ENCODE data around the gene TMEM120B.

Gene TMEM120B

DNA sequence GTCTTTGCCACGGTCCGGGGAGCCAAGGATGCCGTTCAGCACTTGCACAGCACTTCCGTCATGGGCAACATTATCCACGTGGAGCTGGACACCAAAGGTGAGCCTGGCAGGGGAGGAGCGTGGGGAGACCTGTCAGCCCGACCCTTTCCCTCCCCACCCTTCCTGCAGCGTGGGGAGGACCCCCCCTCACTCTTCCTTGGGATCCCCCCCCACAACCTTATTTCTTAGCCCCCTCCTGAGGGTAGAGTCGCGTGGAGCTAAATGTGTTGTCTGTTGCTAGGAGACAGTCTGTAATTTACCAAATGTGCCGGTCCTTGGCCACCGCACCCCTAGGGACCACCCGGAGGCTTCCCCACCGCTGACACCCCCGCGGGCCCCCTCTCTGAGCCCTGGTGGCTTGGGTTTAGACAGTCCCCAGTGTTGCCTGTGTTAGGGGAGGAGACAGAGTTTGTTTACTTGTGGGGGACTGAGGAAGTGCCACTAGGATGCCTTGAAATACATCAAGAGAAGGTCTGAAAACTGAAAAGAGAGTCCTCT lies 93.5 kb downstream of the TMEM120B start:
- DNase-seq = no peak

- no peak for DNase-seq
Measured at GRCh38 chr12:121806546-121807423, 94.2 kb downstream of the TMEM120B start.

- DNase-seq = no peak
Measured at GRCh38 chr12:121807642-121808347, 95.2 kb downstream of the TMEM120B start.

DNA sequence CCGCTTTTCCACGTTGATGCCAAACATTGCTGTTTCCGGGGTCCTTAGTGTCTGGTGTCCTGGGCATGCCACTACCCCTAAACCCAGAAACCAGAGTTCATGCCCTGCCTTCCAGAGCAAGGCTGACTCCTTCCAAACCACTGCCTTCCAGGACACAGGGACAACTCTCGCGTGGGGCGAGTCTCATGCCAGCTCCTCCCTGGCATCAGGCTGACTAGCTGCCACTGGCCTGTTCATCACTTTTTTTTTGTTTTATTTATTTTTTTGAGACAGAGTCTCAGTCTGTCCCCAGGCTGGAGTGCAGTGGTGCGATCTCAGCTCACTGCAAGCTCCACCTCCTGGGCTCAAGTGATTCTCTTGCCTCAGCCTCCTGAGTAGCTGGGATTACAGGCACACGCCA lies 96.1 kb downstream of the TMEM120B start:
- no peak for DNase-seq

GRCh38 chr12:121809712-121810116 lies 97.2 kb downstream of the TMEM120B start:
- no peak for DNase-seq

GRCh38 chr12:121810234-121810817 lies 97.8 kb downstream of the TMEM120B start:
- no peak for DNase-seq

DNA sequence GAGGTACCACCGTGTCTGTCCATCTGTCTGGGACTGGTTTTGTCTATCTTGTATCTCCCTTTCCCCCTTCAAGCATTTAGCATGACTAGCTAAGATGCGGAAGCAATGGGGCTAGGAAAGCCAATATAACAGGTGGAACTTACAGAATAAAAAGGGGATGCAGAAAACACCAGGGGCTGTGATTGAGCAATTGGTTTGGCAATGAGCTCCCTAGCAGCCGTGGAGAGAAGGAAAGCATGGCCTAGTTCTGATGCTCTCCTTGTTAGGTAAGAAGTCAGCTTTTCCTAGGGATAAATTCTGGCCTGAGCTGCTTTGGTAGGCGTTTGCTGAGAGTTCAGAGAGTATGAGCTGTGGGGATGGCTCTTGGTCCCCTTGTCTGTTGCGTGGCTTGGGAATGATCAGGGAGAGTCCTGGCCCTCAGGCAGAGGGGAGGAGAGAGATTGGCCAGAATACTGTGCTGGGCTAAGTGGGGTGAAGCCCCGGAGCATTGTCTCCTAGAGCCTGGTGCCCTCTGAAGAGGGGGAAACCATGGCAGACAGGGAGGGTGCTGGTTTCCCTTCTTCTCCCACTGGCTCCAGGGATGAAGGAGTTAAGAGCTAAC lies 98.4 kb downstream of the TMEM120B start:
- peak; percentile 9 for DNase-seq

DNA sequence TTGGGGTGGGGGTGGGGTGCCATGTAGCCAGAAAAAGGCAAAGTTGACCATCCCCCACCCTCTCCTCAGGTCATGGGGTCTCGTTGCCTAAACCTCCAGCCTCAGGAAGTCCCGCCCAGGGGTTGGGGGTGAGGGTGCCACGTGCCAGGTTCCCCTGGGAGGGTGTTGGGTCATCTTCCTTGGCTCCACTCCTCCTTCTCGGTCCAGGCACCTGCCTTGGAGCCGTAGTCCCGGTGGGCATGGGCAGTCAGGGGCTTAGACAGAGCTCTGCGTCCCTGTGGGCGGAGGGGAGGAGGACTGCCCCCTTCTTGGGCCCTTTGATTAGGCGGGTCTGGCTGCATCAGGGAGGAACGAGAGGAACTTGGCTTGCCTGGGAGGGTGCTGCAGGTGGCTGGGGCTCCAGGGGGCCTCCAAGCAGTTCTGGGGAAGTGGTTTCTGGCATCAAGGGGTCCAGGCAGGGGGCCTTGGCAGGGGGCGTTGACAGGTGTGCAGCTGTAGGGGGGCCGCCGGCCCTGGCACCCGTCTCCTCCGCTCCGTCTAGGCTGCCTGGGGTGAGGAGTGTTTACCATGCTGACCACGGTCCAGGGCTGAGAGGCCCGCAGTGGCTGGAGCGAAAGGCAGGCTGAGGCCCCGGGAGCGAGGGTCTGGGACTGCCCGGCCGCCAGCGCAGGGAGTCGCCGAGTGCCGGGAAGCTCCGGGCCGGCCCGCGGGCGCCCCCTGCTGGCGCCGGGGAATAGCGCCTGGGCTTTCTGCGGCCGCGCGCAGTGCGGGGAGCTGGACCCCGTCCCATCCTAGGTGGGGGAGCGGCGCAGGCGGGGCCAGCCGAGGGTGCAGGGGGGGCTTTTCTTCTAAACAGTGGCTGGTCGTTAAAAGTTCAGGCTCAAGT lies 99.1 kb downstream of the TMEM120B start:
- peak; percentile 48 for DNase-seq

GRCh38 chr12:121812320-121812871 lies 99.8 kb downstream of the TMEM120B start:
- peak; percentile 36 for DNase-seq

DNA sequence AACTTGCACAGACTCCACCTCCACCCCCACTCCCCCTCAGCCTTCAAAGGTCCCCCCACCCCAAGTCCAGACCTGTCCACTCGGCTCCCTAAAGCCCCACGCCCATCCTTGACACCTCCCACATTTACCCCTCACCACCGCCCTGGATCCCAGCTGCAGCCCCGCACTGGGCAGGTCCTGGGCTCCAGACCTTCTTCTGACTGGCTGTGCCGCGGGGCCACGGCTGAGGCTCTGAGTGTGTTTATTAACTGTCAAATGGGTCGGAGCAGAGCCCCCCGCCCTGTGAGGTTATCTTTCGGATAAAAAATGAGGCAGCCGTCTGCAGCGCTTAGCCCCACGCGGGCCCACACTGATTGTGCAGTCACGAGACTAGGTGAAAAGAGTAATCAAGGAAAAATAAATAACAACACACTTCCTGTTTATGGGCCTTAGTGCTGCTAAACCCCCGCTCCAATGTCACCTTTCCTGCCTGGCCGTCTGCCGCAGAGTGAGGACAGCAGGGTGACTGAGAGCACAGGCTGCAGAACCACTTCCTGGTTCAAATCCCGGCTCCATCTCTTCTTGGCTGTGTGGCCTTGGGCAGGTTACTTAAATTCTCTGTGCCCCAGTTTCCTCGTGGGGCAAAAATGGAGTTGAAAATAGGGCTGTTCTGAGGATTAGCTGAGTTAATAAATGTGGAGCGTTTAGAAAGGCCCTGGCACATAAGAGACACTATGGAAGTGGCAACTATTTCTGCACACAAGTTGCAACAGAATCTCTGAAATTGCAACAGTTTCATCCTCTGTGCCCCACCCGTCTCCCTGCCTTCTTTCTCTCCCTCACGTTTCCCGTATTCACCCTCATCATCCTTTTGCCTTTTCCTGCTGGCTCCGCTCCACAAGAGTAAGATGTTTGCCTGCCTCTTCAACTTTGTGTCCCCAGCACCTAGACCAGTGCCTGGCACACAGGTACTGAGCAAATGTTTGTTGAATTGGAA lies 100.7 kb downstream of the TMEM120B start:
- peak; percentile 71 for DNase-seq

DNA sequence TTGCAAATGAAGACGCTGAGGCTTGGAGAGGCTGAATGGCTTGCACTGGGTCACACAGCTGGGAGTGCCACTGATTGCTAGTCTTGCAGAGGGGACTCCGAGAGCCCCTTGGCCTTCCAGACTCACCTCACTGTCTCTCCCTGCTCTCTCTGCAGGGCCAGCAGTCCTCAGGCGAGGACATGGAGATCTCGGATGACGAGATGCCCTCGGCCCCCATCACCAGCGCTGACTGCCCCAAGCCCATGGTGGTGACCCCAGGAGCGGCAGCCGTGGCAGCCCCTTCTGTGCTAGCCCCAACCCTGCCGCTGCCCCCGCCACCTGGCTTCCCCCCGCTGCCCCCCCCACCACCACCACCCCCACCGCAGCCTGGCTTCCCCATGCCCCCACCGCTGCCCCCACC lies 101.4 kb downstream of the TMEM120B start:
- no peak for DNase-seq

GRCh38 chr12:121814429-121815119 lies 102.0 kb downstream of the TMEM120B start:
- DNase-seq = no peak

DNA sequence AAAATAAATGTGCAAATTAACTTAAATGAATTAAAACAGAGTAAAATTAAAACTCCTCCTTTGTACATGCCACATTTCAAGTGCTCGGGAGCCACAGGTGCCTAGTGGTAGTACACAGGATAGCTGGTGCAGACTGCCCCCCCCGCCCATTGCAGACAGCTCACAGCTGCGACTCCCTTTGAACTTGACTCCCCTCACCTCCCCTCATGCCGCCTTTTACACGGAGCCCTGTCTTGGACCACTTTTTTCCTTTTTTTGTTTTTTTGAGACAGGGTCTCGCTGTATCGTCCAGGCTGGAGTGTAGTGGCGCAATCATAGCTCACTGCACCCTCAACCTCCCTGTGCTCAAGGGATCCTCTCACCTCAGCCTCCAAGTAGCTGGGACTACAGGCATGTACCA lies 102.7 kb downstream of the TMEM120B start:
- no peak for DNase-seq

GRCh38 chr12:121816925-121817647 lies 104.5 kb downstream of the TMEM120B start:
- no peak for DNase-seq

DNA sequence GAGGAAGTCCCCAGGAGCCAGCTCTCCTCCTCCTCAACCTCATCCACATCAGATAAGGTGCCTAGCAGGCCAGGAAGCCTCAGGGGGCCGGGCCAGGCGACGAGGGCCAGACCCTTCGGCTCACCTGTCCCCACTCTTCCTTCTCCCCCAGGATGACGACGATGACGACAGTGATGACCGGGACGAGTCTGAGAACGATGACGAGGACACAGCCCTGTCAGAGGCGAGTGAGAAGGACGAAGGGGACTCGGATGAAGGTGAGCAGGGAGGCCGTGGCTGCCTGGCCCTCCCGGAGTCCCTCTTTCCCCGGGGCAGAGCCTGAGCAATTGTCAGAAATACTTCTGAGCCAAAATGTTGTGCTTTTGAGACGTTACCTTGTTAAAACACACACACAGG lies 105.1 kb downstream of the TMEM120B start:
- DNase-seq = no peak

DNA sequence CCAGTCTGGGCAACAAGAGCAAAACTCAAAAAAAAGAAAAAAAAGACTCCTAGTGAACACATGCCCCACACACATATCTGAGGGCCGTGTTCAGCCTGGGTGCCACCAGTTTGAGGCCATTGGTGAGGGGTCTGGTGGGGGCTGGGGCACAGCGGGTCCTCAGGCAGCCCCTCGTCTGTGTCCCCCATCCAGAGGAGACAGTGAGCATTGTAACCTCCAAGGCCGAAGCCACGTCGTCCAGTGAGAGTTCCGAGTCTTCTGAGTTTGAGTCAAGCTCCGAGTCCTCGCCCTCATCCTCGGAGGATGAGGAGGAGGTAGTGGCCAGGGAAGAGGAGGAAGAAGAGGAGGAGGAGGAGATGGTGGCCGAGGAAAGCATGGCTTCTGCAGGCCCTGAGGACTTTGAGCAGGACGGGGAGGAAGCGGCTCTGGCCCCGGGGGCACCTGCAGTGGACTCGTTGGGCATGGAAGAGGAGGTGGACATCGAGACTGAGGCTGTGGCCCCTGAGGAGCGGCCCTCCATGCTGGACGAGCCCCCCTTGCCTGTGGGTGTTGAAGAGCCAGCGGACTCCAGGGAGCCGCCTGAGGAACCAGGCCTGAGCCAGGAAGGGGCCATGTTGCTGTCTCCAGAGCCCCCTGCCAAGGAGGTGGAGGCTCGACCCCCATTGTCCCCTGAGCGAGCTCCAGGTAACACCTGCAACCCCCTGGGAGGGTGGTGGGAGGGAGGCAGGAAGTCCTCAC lies 106.8 kb downstream of the TMEM120B start:
- DNase-seq = no peak

DNA sequence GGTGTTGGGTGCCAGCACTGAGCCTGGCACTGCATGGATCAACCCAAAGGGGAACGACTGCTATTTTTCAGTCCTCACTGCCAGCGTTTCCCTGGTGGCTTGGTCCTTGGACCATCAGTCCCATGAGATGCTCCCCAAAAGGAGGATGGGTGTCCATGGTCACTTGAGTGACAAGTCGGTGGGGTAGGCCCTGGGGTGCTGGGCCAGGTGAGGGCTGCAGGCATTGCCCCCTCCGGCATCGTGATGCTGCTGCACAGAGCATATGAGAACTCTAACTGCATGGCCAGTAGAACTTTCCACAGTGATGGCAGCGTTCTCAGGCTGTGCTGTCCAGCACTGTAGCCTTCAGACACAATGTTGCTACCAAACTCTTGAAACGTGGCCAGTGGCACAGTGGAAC lies 107.5 kb downstream of the TMEM120B start:
- no peak for DNase-seq

- no peak for DNase-seq
Measured at GRCh38 chr12:121822393-121823100, 110.0 kb downstream of the TMEM120B start.

Measured in MV-4-11 (cell line).